Putamen (tissue), 1 donor: ENCODE measurements around the gene KIF5C.
"Not testable (repeated sequence)": the region's sequence is repeated elsewhere in the genome, so short reads cannot be mapped to it uniquely, and the experiment has no call there.

Experiments
- DNase-seq: peaks from one replicate; pipeline ENCODE4 v3.0.0-alpha.2; 2016; ENCODE audit warnings: low spot score

KIF5C gene

GRCh38 chr2:148965623-148966437 lies 90.8 kb downstream of the KIF5C start:
- no peak for DNase-seq

GRCh38 chr2:148966438-148966758 lies 91.4 kb downstream of the KIF5C start:
- DNase-seq: no peak

- no peak for DNase-seq
Observed at GRCh38 chr2:148967056-148967455, 92.0 kb downstream of the KIF5C start.

- DNase-seq: no peak
Observed at GRCh38 chr2:148967578-148967977, 92.6 kb downstream of the KIF5C start.

- no peak for DNase-seq
Observed at GRCh38 chr2:148968301-148968700, 93.3 kb downstream of the KIF5C start.

GRCh38 chr2:148968776-148969319 lies 93.8 kb downstream of the KIF5C start:
- DNase-seq: no peak

- no peak for DNase-seq
Observed at GRCh38 chr2:148969659-148970061, 94.6 kb downstream of the KIF5C start.

- DNase-seq: no peak
Observed at GRCh38 chr2:148970385-148970784, 95.4 kb downstream of the KIF5C start.

GRCh38 chr2:148971547-148971946 lies 96.5 kb downstream of the KIF5C start:
- no peak for DNase-seq

GRCh38 chr2:148974095-148974494 lies 99.1 kb downstream of the KIF5C start:
- DNase-seq: no peak

- DNase-seq: no peak
Observed at GRCh38 chr2:148978026-148978685, 103.1 kb downstream of the KIF5C start.

GRCh38 chr2:148978706-148979105 lies 103.7 kb downstream of the KIF5C start:
- no peak for DNase-seq

- no peak for DNase-seq
Observed at GRCh38 chr2:148979164-148979918, 104.3 kb downstream of the KIF5C start.

- DNase-seq: no peak
Observed at GRCh38 chr2:148979919-148980277, 104.9 kb downstream of the KIF5C start.

- not testable (repeated sequence) for DNase-seq
Observed at GRCh38 chr2:148980496-148980895, 105.5 kb downstream of the KIF5C start.

- DNase-seq: no peak
Observed at GRCh38 chr2:148981324-148981723, 106.3 kb downstream of the KIF5C start.

GRCh38 chr2:148981781-148982180 lies 106.8 kb downstream of the KIF5C start:
- no peak for DNase-seq

GRCh38 chr2:148982282-148982681 lies 107.3 kb downstream of the KIF5C start:
- no peak for DNase-seq

- no peak for DNase-seq
Observed at GRCh38 chr2:148983896-148984295, 108.9 kb downstream of the KIF5C start.

- no peak for DNase-seq
Observed at GRCh38 chr2:148984449-148984848, 109.4 kb downstream of the KIF5C start.

- no peak for DNase-seq
Observed at GRCh38 chr2:148987286-148987685, 112.3 kb downstream of the KIF5C start.

GRCh38 chr2:148988337-148988736 lies 113.3 kb downstream of the KIF5C start:
- no peak for DNase-seq
